K562 (cell line): ENCODE data around the gene ORAI1. TPM values are rescaled to one million over a fixed set of nuclear protein-coding genes. Genes with fewer than 3 reads are reported as not detected.

Experiments
- BCOR ChIP-seq: fragments of 450-650 bp; IDR thresholded peaks from 2 replicates; pipeline ENCODE4 v1.6.1; 2016
- CHD4 ChIP-seq: fragments of 200-600 bp; sonication (generic); IDR thresholded peaks from 3 replicates; pipeline ENCODE4 v1.6.1; 2012; ENCODE audit warnings: low read depth, mild to moderate bottlenecking, mixed read lengths, low read length, inconsistent platforms; ENCODE audit not compliant: insufficient read depth, insufficient replicate concordance, poor library complexity, severe bottlenecking
- EGR1 ChIP-seq: fragments of 450-650 bp; conservative IDR thresholded peaks from 2 replicates; pipeline ENCODE4 v1.6.1; 2017; ENCODE audit warnings: mild to moderate bottlenecking
- LEF1 ChIP-seq: fragments of 450-650 bp; IDR thresholded peaks from 2 replicates; pipeline ENCODE4 v1.6.1; 2016; ENCODE audit warnings: mild to moderate bottlenecking
- MAFK ChIP-seq: IDR thresholded peaks from 2 replicates; pipeline ENCODE4 v1.6.1; 2011; ENCODE audit warnings: low read length, improper control_type of control experiment
- MTA1 ChIP-seq: fragments of 450-650 bp; IDR thresholded peaks from 2 replicates; pipeline ENCODE4 v1.6.1; 2017; ENCODE audit warnings: borderline replicate concordance
- NR2C1 ChIP-seq, 2 experiments: fragments of 450-650 bp; IDR thresholded peaks; 2 replicates each; pipeline ENCODE4 v1.6.1; 2017; ENCODE audit warnings: mild to moderate bottlenecking in 2 of 2, antibody characterized with exemption in 1 of 2, inconsistent platforms in 1 of 2, missing compliant biosample characterization in 1 of 2, missing genetic modification characterization in 1 of 2
- PHTF2 ChIP-seq: fragments of 250-450 bp; sonication (Bioruptor Pico); IDR thresholded peaks from 2 replicates; pipeline ENCODE4 v1.5.0; 2021; ENCODE audit warnings: mild to moderate bottlenecking
- POLR2AphosphoS5 ChIP-seq: IDR thresholded peaks from 2 replicates; pipeline ENCODE4 v1.6.1; 2011; ENCODE audit warnings: mild to moderate bottlenecking, low read depth, low read length, moderate library complexity; ENCODE audit not compliant: control insufficient read depth, insufficient read depth
- RBBP5 ChIP-seq: fragments of 200-600 bp; sonication (generic); IDR thresholded peaks from 2 replicates; pipeline ENCODE4 v1.6.1; 2012; ENCODE audit warnings: borderline replicate concordance, mild to moderate bottlenecking, low read length, control low read depth, inconsistent platforms; ENCODE audit not compliant: insufficient read depth, poor library complexity, severe bottlenecking
- RUNX1 ChIP-seq: sonication (generic); IDR thresholded peaks from 2 replicates; pipeline ENCODE4 v1.6.1; 2016; ENCODE audit warnings: antibody characterized with exemption, low read depth
- SFPQ ChIP-seq: fragments of 200-400 bp; formaldehyde crosslinking; IDR thresholded peaks from 2 replicates; pipeline ENCODE4 v1.6.1; 2017; ENCODE audit warnings: mild to moderate bottlenecking, low read depth, low read length, moderate library complexity
- SMARCE1 ChIP-seq: fragments of 450-650 bp; IDR thresholded peaks from 2 replicates; pipeline ENCODE4 v1.7.1; 2016; ENCODE audit warnings: mild to moderate bottlenecking
- SRSF3 ChIP-seq: fragments of 200-400 bp; formaldehyde crosslinking; IDR thresholded peaks from 2 replicates; pipeline ENCODE4 v1.6.1; 2016; ENCODE audit warnings: mild to moderate bottlenecking, low read length, moderate library complexity; ENCODE audit not compliant: insufficient read depth
- TFE3 ChIP-seq: fragments of 450-650 bp; formaldehyde crosslinking; IDR thresholded peaks from 2 replicates; pipeline ENCODE4 v1.4.0; 2020; ENCODE audit warnings: mild to moderate bottlenecking, mixed read lengths
- ZBTB7A ChIP-seq: IDR thresholded peaks from 2 replicates; pipeline ENCODE4 v1.6.1; 2011; ENCODE audit warnings: low read depth, mild to moderate bottlenecking, low read length, moderate library complexity, borderline replicate concordance; ENCODE audit not compliant: control insufficient read depth
- ZNF263 ChIP-seq: sonication (generic); formaldehyde crosslinking; IDR thresholded peaks from 2 replicates; pipeline ENCODE4 v1.8.0; 2022; ENCODE audit warnings: mild to moderate bottlenecking, missing genetic modification reagents, borderline replicate concordance
- ZNF408 ChIP-seq: fragments of 250-450 bp; sonication (Bioruptor Pico); IDR thresholded peaks from 2 replicates; pipeline ENCODE4 v1.4.0; 2020; ENCODE audit warnings: low read depth, mild to moderate bottlenecking, moderate library complexity
- ZSCAN29 ChIP-seq: fragments of 450-650 bp; IDR thresholded peaks from 2 replicates; pipeline ENCODE4 v1.6.1; 2017
- polyA plus RNA-seq, 8 experiments: library from polyadenylated mRNA; depleted of rRNA in 4 of 8; stranded (reverse) in 5 of 8; unstranded in 3 of 8; fragments of >200 nt; fragmentation: Nextera tagmentation in 2 of 8; fragmentation: Illumina TruSeq in 1 of 8; extraction: Ambion mirVana in 2 of 8; extraction: Trizol in 1 of 8; gene quantifications; 2 replicates each; pipeline versions ENCODE4 v1.2.1 to v1.2.3, GENCODE V29; 2011 to 2014; ENCODE audit warnings: inconsistent platforms in 1 of 8, missing spikeins in 1 of 8
- total RNA-seq, 7 experiments: library from RNA; depleted of rRNA in 6 of 7; stranded (reverse); fragments of >200 nt in 6 of 7; fragmentation: Illumina TruSeq in 2 of 7; extraction: Trizol in 2 of 7; gene quantifications; 2 replicates each; pipeline versions ENCODE4 v1.2.1 to v1.2.3, GENCODE V29; 2011 to 2021; ENCODE audit warnings: low replicate concordance in 1 of 7
- TF ChIP-seq, protein P1 (sequence below): fragments of 250-450 bp; sonication (Bioruptor Pico); IDR thresholded peaks from 2 replicates; pipeline ENCODE4 v1.9.0; 2021; ENCODE audit warnings: mild to moderate bottlenecking
- TF ChIP-seq, protein P2 (sequence below): sonication (generic); formaldehyde crosslinking; IDR thresholded peaks from 2 replicates; pipeline ENCODE4 v1.8.0; 2022; ENCODE audit warnings: mild to moderate bottlenecking, missing genetic modification reagents
- TF ChIP-seq, protein P3 (sequence below), 2 experiments: fragments of 200-800 bp in 1 of 2; sonication (Bioruptor generic) in 1 of 2; sonication (generic) in 1 of 2; formaldehyde crosslinking in 1 of 2; IDR thresholded peaks in 1 of 2; conservative IDR thresholded peaks in 1 of 2; 2 replicates each; pipeline versions ENCODE4 v1.5.0 to v1.6.1; 2016 to 2020; ENCODE audit warnings: missing compliant biosample characterization in 1 of 2, missing genetic modification characterization in 1 of 2, missing genetic modification reagents in 1 of 2

The ORAI1 gene
- total and polyA plus RNA-seq, 9 of the 15 experiments (the other 6 are each of a cell fraction or from before 2014, with no cell fraction given): 2.6 to 23.8 (median 9.3) TPM

- TF ChIP-seq NR2C1 (IDR thresholded peaks at IDR 0.05) (no peak), NR2C1 (tag; IDR thresholded peaks at IDR 0.05) (peak; percentile 12; the same call in 1 of the 2 replicates), BCOR (no peak), RUNX1 (no peak), PHTF2 (CRISPR knock-in tag) (no peak), RBBP5 (peak; percentile 13), ZNF263 (CRISPR knock-in tag) (no peak), POLR2AphosphoS5 (no peak), LEF1 (peak; percentile 58), EGR1 (no peak), TFE3 (CRISPR knock-in tag) (no peak), ZBTB7A (peak; percentile 72; the same call in 1 of the 2 replicates), MTA1 (0 out of 2 replicates have a peak, but pooled peaks have one; percentile 2), CHD4 (no peak), SFPQ (no peak), ZNF408 (CRISPR knock-in tag) (no peak), SRSF3 (no peak), SMARCE1 (0 out of 2 replicates have a peak, but pooled peaks have one; percentile 29), ZSCAN29 (no peak), MAFK (peak; percentile 29; the same call in 1 of the 2 replicates)
- TF ChIP-seq, protein P1, sequence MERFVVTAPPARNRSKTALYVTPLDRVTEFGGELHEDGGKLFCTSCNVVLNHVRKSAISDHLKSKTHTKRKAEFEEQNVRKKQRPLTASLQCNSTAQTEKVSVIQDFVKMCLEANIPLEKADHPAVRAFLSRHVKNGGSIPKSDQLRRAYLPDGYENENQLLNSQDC (CRISPR knock-in tag): no peak
- TF ChIP-seq, protein P2, sequence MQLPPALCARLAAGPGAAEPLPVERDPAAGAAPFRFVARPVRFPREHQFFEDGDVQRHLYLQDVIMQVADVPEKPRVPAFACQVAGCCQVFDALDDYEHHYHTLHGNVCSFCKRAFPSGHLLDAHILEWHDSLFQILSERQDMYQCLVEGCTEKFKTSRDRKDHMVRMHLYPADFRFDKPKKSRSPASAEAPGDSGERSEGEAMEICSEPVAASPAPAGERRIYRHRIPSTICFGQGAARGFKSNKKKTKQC (CRISPR knock-in tag): no peak
- TF ChIP-seq, protein P3, sequence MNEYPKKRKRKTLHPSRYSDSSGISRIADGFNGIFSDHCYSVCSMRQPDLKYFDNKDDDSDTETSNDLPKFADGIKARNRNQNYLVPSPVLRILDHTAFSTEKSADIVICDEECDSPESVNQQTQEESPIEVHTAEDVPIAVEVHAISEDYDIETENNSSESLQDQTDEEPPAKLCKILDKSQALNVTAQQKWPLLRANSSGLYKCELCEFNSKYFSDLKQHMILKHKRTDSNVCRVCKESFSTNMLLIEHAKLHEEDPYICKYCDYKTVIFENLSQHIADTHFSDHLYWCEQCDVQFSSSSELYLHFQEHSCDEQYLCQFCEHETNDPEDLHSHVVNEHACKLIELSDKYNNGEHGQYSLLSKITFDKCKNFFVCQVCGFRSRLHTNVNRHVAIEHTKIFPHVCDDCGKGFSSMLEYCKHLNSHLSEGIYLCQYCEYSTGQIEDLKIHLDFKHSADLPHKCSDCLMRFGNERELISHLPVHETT (CRISPR knock-in tag; conservative IDR thresholded peaks at IDR 0.05 in 1 of 2, IDR thresholded peaks at IDR 0.05 in 1 of 2): no peak
These were observed 35.7 kb upstream of the ORAI1 start (continued) for GRCh38 chr12:121590476-121591143.
